ENCODE data around the gene CAMK4.

The CAMK4 gene

GRCh38 chr5:111425205-111425604 lies 201.0 kb downstream of the CAMK4 start:
- Histone ChIP-seq H3K4me3 (ENCODE audit: low read depth, low read length) (no peak overlapping the region), H3K27ac (ENCODE audit: extremely low read depth, low read depth, low read length) (no peak overlapping the region), H3K9me3 (ENCODE audit: control insufficient read depth, insufficient read depth, low read depth, low read length) (no peaks in the 10 kb centered on the region), H3K36me3 (ENCODE audit: control insufficient read depth in 2 of 2, insufficient read depth in 1 of 2, low read length in 2 of 2) (no peaks in the 10 kb centered on the region), H3K4me1 (ENCODE audit: control insufficient read depth, insufficient read depth, low read length) (no peaks in the 10 kb centered on the region; the same call in 1 of the 2 replicates)
- CTCF ChIA-PET: interaction anchor here (0.7 kb wide), 1 partner anchor 31 kb away, joined by 3 read pairs; no protein-coding TSS in a partner anchor
- POLR2A ChIA-PET: no interaction called here
- TF ChIP-seq ZBTB17 (tag by site-specific recombination; IDR thresholded peaks at IDR 0.05): no peak
- TF ChIP-seq ZFHX2 (tag by site-specific recombination; conservative IDR thresholded peaks at IDR 0.05): no peak

GRCh38 chr5:111427762-111428161 lies 203.6 kb downstream of the CAMK4 start:
- Histone ChIP-seq H3K4me3 (ENCODE audit: low read depth, low read length) (no peak overlapping the region), H3K36me3 (ENCODE audit: control insufficient read depth in 2 of 2, insufficient read depth in 1 of 2, low read length in 2 of 2) (no peaks in the 10 kb centered on the region), H3K9me3 (ENCODE audit: control insufficient read depth, insufficient read depth, low read depth, low read length) (no peaks in the 10 kb centered on the region), H3K27ac (ENCODE audit: extremely low read depth, low read depth, low read length) (no peak overlapping the region), H3K4me1 (ENCODE audit: control insufficient read depth, insufficient read depth, low read length) (no peaks in the 10 kb centered on the region; the same call in 1 of the 2 replicates)
- TF ChIP-seq ZBTB1 (tag by site-specific recombination; IDR thresholded peaks at IDR 0.05) (no peak), ZNF292 (tag by site-specific recombination; IDR thresholded peaks at IDR 0.05; ENCODE audit: borderline replicate concordance, low read depth) (no peak), MEIS1 (CRISPR knock-in tag; IDR thresholded peaks at IDR 0.05; ENCODE audit: borderline replicate concordance) (no peak), ZNF426 (tag by site-specific recombination; IDR thresholded peaks at IDR 0.05) (no peak), ZFP69B (tag by site-specific recombination; IDR thresholded peaks at IDR 0.05) (no peak), ZNF561 (tag by site-specific recombination; IDR thresholded peaks at IDR 0.05; ENCODE audit: borderline replicate concordance) (no peak), ZNF302 (tag by site-specific recombination; IDR thresholded peaks at IDR 0.05; ENCODE audit: low read depth) (no peak), ZNF214 (tag by site-specific recombination; IDR thresholded peaks at IDR 0.05; ENCODE audit: borderline replicate concordance) (no peak), ZNF639 (tag by site-specific recombination; IDR thresholded peaks at IDR 0.05) (no peak), ZNF449 (tag by site-specific recombination; IDR thresholded peaks at IDR 0.05) (no peak), ZBTB11 (tag by site-specific recombination; conservative IDR thresholded peaks at IDR 0.05; ENCODE audit: low read depth) (no peak), ZNF138 (tag by site-specific recombination; IDR thresholded peaks at IDR 0.05; ENCODE audit: borderline replicate concordance) (no peak), TRIM28 (IDR thresholded peaks at IDR 0.05; ENCODE audit: borderline replicate concordance, low read length) (no peak), HOXA7 (CRISPR knock-in tag; IDR thresholded peaks at IDR 0.05; ENCODE audit: borderline replicate concordance) (no peak), ZNF398 (tag by site-specific recombination; IDR thresholded peaks at IDR 0.05) (no peak)
- ChIA-PET POLR2A (no interaction called here), CTCF (no interaction called here)

Data from HEK293 (cell line).